Activated T-cell treated with anti-CD3 and anti-CD28 coated beads, Interleukin-2, amount 50 U/mL, for 1 hour (primary cell): ENCODE measurements around the gene ZFP36L2.
"Not testable (repeated sequence)": the region's sequence is repeated elsewhere in the genome, so short reads cannot be mapped to it uniquely, and the experiment has no call there.

Experiments used
- DNase-seq: peaks from one replicate; pipeline ENCODE4 v3.0.0-alpha.2; 2020

The ZFP36L2 gene

GRCh38 chr2:43206602-43207001, 19.8 kb downstream of the ZFP36L2 start:
- DNase-seq, result no peak

GRCh38 chr2:43203373-43203772, 23.0 kb downstream of the ZFP36L2 start:
- DNase-seq, result no peak

- DNase-seq, result no peak
These were observed 24.1 kb downstream of the ZFP36L2 start for GRCh38 chr2:43202289-43202688.

GRCh38 chr2:43201497-43201896, 24.9 kb downstream of the ZFP36L2 start:
- no peak for DNase-seq

- no peak for DNase-seq
These were observed 25.4 kb downstream of the ZFP36L2 start for GRCh38 chr2:43201016-43201415.

- DNase-seq, result no peak
These were observed 26.6 kb downstream of the ZFP36L2 start for GRCh38 chr2:43199492-43200488.

GRCh38 chr2:43198263-43198662, 28.1 kb downstream of the ZFP36L2 start:
- DNase-seq, result no peak

- no peak for DNase-seq
These were observed 28.9 kb downstream of the ZFP36L2 start for GRCh38 chr2:43197588-43197896.

GRCh38 chr2:43196768-43197587, 29.4 kb downstream of the ZFP36L2 start:
- no peak for DNase-seq

- no peak for DNase-seq
These were observed 32.1 kb downstream of the ZFP36L2 start for GRCh38 chr2:43194121-43194869.

- no peak for DNase-seq
These were observed 32.7 kb downstream of the ZFP36L2 start for GRCh38 chr2:43193652-43194120.

GRCh38 chr2:43192744-43193651, 33.4 kb downstream of the ZFP36L2 start:
- no peak for DNase-seq

- no peak for DNase-seq
These were observed 34.4 kb downstream of the ZFP36L2 start for GRCh38 chr2:43191947-43192516.

- no peak for DNase-seq
These were observed 35.9 kb downstream of the ZFP36L2 start for GRCh38 chr2:43190311-43191052.

GRCh38 chr2:43189861-43190260, 36.5 kb downstream of the ZFP36L2 start:
- DNase-seq, result not testable (repeated sequence)

- no peak for DNase-seq
These were observed 37.6 kb downstream of the ZFP36L2 start for GRCh38 chr2:43188561-43189386.

GRCh38 chr2:43186679-43187374, 39.6 kb downstream of the ZFP36L2 start:
- no peak for DNase-seq

- DNase-seq, result no peak
These were observed 40.1 kb downstream of the ZFP36L2 start for GRCh38 chr2:43186321-43186678.

GRCh38 chr2:43185146-43185545, 41.3 kb downstream of the ZFP36L2 start:
- DNase-seq, result no peak
